SK-N-SH treated with all-trans-retinoic acid at 6 μM for 48 hours (cell line): ENCODE data around the gene MYO1H.
A peak's percentile ranks its signal among the peaks of the same experiment; 100 is the strongest.

ENCODE experiments used
- ATAC-seq: fragments of 200-7000 bp; cut with Tn5 transposase; 3 replicates; pipeline ENCODE4 v1.9.1; 2020; ENCODE audit warnings: mild to moderate bottlenecking, moderate library complexity
- TCF4 ChIP-seq: fragments of 250-450 bp; sonication (Bioruptor Pico); IDR thresholded peaks from 2 replicates; pipeline ENCODE4 v1.8.0; 2021; ENCODE audit warnings: mild to moderate bottlenecking, moderate library complexity, borderline replicate concordance

MYO1H gene

GRCh38 chr12:109497675-109498074 is 150.0 kb downstream of the MYO1H start:
- peak; percentile 94 for ATAC-seq
- TF ChIP-seq TCF4 (CRISPR knock-in tag): no peak
